CD4-positive, CD25-positive, alpha-beta regulatory T cell (primary cell): ENCODE measurements around the gene GJB1. TPM values are rescaled to one million over a fixed set of nuclear protein-coding genes. Genes with fewer than 3 reads are reported as not detected.

ENCODE experiments used
- ATAC-seq, 2 donors: fragments of 150-1000 bp; cut with Tn5 transposase; one replicate each; pipeline ENCODE4 v1.10.0; 2021; ENCODE audit warnings: low read depth in 2 of 2, moderate number of reproducible peaks in 2 of 2, moderate library complexity in 1 of 2
- DNase-seq, 3 donors: peaks; one replicate each; pipeline versions ENCODE4 v3.0.0 to v3.0.0-alpha.2; 2012 to 2022; ENCODE audit warnings: mixed read lengths in 1 of 3
- H3K27ac ChIP-seq: one replicate; pipeline ENCODE4 v1.7.0; 2013; ENCODE audit warnings: mild to moderate bottlenecking, low read length; ENCODE audit not compliant: insufficient read depth, poor library complexity, severe bottlenecking
- H3K27me3 ChIP-seq: one replicate; pipeline ENCODE4 v1.7.0; 2013; ENCODE audit warnings: low read length; ENCODE audit not compliant: control insufficient read depth, insufficient read depth
- H3K36me3 ChIP-seq: one replicate; pipeline ENCODE4 v1.7.0; 2013; ENCODE audit warnings: mild to moderate bottlenecking, low read length, moderate library complexity; ENCODE audit not compliant: control insufficient read depth, insufficient read depth
- H3K4me1 ChIP-seq: 2 replicates; pipeline ENCODE4 v1.7.0; 2013; ENCODE audit warnings: mild to moderate bottlenecking, low read length; ENCODE audit not compliant: insufficient read depth, control insufficient read depth, poor library complexity, severe bottlenecking
- H3K4me3 ChIP-seq: one replicate; pipeline ENCODE4 v1.7.0; 2013; ENCODE audit warnings: low read depth, mild to moderate bottlenecking, low read length, moderate library complexity
- H3K9me3 ChIP-seq, 2 experiments: 1 replicate in 1 of 2; 2 replicates in 1 of 2; pipeline ENCODE4 v1.7.0; 2013; ENCODE audit warnings: low read length in 2 of 2, mild to moderate bottlenecking in 1 of 2, moderate library complexity in 1 of 2; ENCODE audit not compliant: control insufficient read depth in 2 of 2
- H3K27ac Mint-ChIP-seq, 3 donors: one replicate each; pipeline ENCODE4 v1.8.0; 2020 to 2022; ENCODE audit warnings: mild to moderate bottlenecking in 3 of 3, mixed read lengths in 3 of 3, moderate library complexity in 2 of 3
- H3K27me3 Mint-ChIP-seq: one replicate; pipeline ENCODE4 v1.8.0; 2022; ENCODE audit warnings: mild to moderate bottlenecking, mixed read lengths
- H3K36me3 Mint-ChIP-seq: one replicate; pipeline ENCODE4 v1.8.0; 2020; ENCODE audit warnings: mixed read lengths
- H3K4me1 Mint-ChIP-seq, 4 donors: one replicate each; pipeline ENCODE4 v1.8.0; 2020 to 2022; ENCODE audit warnings: mixed read lengths in 4 of 4, mild to moderate bottlenecking in 1 of 4
- H3K4me3 Mint-ChIP-seq, 4 donors: one replicate each; pipeline ENCODE4 v1.8.0; 2020 to 2022; ENCODE audit warnings: mild to moderate bottlenecking in 4 of 4, mixed read lengths in 4 of 4, moderate library complexity in 3 of 4
- H3K9me3 Mint-ChIP-seq, 7 donors: one replicate each; pipeline ENCODE4 v1.8.0; 2020 to 2022; ENCODE audit warnings: mixed read lengths in 7 of 7, mild to moderate bottlenecking in 3 of 7, moderate library complexity in 2 of 7
- polyA plus RNA-seq, 4 donors: library from polyadenylated mRNA; unstranded; fragments of 300-500 nt; fragmentation: Illumina TruSeq; gene quantifications; one replicate each; pipeline ENCODE4 v1.2.3, GENCODE V29; 2021
- total RNA-seq: library from RNA; stranded (reverse); gene quantifications from one replicate; pipeline ENCODE4 v1.2.3, GENCODE V29; 2022

GJB1 gene
- total and polyA plus RNA-seq, 5 donors from 2014 or later: not detected

GRCh38 chrX:71216485-71216884 is 6.5 kb upstream of the GJB1 start:
- Histone ChIP-seq H3K9me3 (no peaks in the 10 kb centered on the region), H3K4me1 (no peaks in the 10 kb centered on the region), H3K4me3 (no peak overlapping the region), H3K36me3 (no peaks in the 10 kb centered on the region), H3K27ac (no peak overlapping the region), H3K27me3 (no peaks in the 10 kb centered on the region)
- Mint-ChIP-seq H3K4me3 (peak overlapping the region in 1 of 4 donors; percentile 4), H3K4me1 (peaks cover 0 to 7% (median 2%) of the 10 kb centered on the region in 4 donors), H3K27ac (peak overlapping the region in 1 of 3 donors; percentile 18), H3K27me3 (no peaks in the 10 kb centered on the region), H3K9me3 (peaks cover 0 to 2% (median 0%) of the 10 kb centered on the region in 7 donors), H3K36me3 (no peaks in the 10 kb centered on the region)
- ATAC-seq: no peak
- no peak for DNase-seq

GRCh38 chrX:71217298-71217697 is 5.7 kb upstream of the GJB1 start:
- no peak for ATAC-seq
- H3K27me3 ChIP-seq: no peaks in the 10 kb centered on the region

GRCh38 chrX:71221145-71221544 is 1.9 kb upstream of the GJB1 start:
- ATAC-seq: no peak
- H3K4me3 Mint-ChIP-seq: no peak overlapping the region
- Histone ChIP-seq H3K27me3 (no peaks in the 10 kb centered on the region), H3K4me3 (no peak overlapping the region), H3K4me1 (no peaks in the 10 kb centered on the region), H3K36me3 (no peaks in the 10 kb centered on the region), H3K27ac (no peak overlapping the region), H3K9me3 (no peaks in the 10 kb centered on the region)
- no peaks in the 10 kb centered on the region for H3K36me3 Mint-ChIP-seq
- peaks cover 0 to 8% (median 2%) of the 10 kb centered on the region in 4 donors for H3K4me1 Mint-ChIP-seq
- H3K27me3 Mint-ChIP-seq: no peaks in the 10 kb centered on the region
- H3K27ac Mint-ChIP-seq: no peak overlapping the region
- no peaks in the 10 kb centered on the region for H3K9me3 Mint-ChIP-seq
- DNase-seq: no peak

More at GRCh38 chrX:71217298-71217697, 5.7 kb upstream of the GJB1 start:
- Mint-ChIP-seq H3K27ac (no peak overlapping the region), H3K4me1 (peaks cover 0 to 7% (median 2%) of the 10 kb centered on the region in 4 donors), H3K4me3 (no peak overlapping the region), H3K9me3 (peaks cover 0 to 2% (median 0%) of the 10 kb centered on the region in 7 donors), H3K36me3 (no peaks in the 10 kb centered on the region), H3K27me3 (no peaks in the 10 kb centered on the region)
- H3K36me3 ChIP-seq: no peaks in the 10 kb centered on the region
- no peak overlapping the region for H3K27ac ChIP-seq
- no peaks in the 10 kb centered on the region for H3K9me3 ChIP-seq
- DNase-seq: no peak
- H3K4me3 ChIP-seq: no peak overlapping the region
- H3K4me1 ChIP-seq: no peaks in the 10 kb centered on the region

GRCh38 chrX:71224098-71224708 is 1.2 kb downstream of the GJB1 start:
- no peak overlapping the region for H3K27ac Mint-ChIP-seq

GRCh38 chrX:71225009-71225408 is 2.0 kb downstream of the GJB1 start:
- ATAC-seq: no peak
- no peak overlapping the region for H3K27ac Mint-ChIP-seq
- no peak for DNase-seq
- H3K9me3 ChIP-seq: no peaks in the 10 kb centered on the region
- H3K4me3 Mint-ChIP-seq: no peak overlapping the region
- no peaks in the 10 kb centered on the region for H3K9me3 Mint-ChIP-seq
- H3K4me1 Mint-ChIP-seq: peaks cover 0 to 3% (median 0%) of the 10 kb centered on the region in 4 donors
- H3K27me3 Mint-ChIP-seq: no peaks in the 10 kb centered on the region
- no peaks in the 10 kb centered on the region for H3K36me3 Mint-ChIP-seq
- H3K27ac ChIP-seq: no peak overlapping the region
- H3K36me3 ChIP-seq: no peaks in the 10 kb centered on the region
- H3K4me1 ChIP-seq: no peaks in the 10 kb centered on the region
- no peak overlapping the region for H3K4me3 ChIP-seq
- H3K27me3 ChIP-seq: no peaks in the 10 kb centered on the region

More at GRCh38 chrX:71224098-71224708, 1.2 kb downstream of the GJB1 start:
- no peaks in the 10 kb centered on the region for H3K36me3 ChIP-seq
- DNase-seq (no peak), ATAC-seq (no peak)
- no peak overlapping the region for H3K27ac ChIP-seq
- H3K27me3 ChIP-seq: no peaks in the 10 kb centered on the region
- H3K4me1 ChIP-seq: no peaks in the 10 kb centered on the region
- H3K4me3 ChIP-seq: no peak overlapping the region
- no peaks in the 10 kb centered on the region for H3K9me3 ChIP-seq
- Mint-ChIP-seq H3K9me3 (no peaks in the 10 kb centered on the region), H3K4me1 (peaks cover 0 to 3% (median 0%) of the 10 kb centered on the region in 4 donors), H3K36me3 (no peaks in the 10 kb centered on the region), H3K27me3 (no peaks in the 10 kb centered on the region), H3K4me3 (no peak overlapping the region)

GRCh38 chrX:71225676-71226075 is 2.7 kb downstream of the GJB1 start:
- Histone ChIP-seq H3K9me3 (no peaks in the 10 kb centered on the region), H3K27ac (no peak overlapping the region), H3K4me3 (no peak overlapping the region), H3K4me1 (no peaks in the 10 kb centered on the region), H3K27me3 (no peaks in the 10 kb centered on the region), H3K36me3 (no peaks in the 10 kb centered on the region)
- no peaks in the 10 kb centered on the region for H3K36me3 Mint-ChIP-seq
- no peak overlapping the region for H3K4me3 Mint-ChIP-seq
- no peak for ATAC-seq
- DNase-seq: no peak
- no peak overlapping the region for H3K27ac Mint-ChIP-seq
- H3K9me3 Mint-ChIP-seq: no peaks in the 10 kb centered on the region
- peaks cover 0 to 3% (median 0%) of the 10 kb centered on the region in 4 donors for H3K4me1 Mint-ChIP-seq
- H3K27me3 Mint-ChIP-seq: no peaks in the 10 kb centered on the region

GRCh38 chrX:71227370-71228062 is 4.5 kb downstream of the GJB1 start:
- no peak for ATAC-seq
- Mint-ChIP-seq H3K36me3 (no peaks in the 10 kb centered on the region), H3K4me1 (peaks cover 0 to 3% (median 0%) of the 10 kb centered on the region in 4 donors), H3K9me3 (no peaks in the 10 kb centered on the region), H3K27ac (no peak overlapping the region), H3K27me3 (no peaks in the 10 kb centered on the region), H3K4me3 (no peak overlapping the region)
- no peaks in the 10 kb centered on the region for H3K36me3 ChIP-seq
- H3K4me3 ChIP-seq: no peak overlapping the region
- no peaks in the 10 kb centered on the region for H3K9me3 ChIP-seq
- H3K4me1 ChIP-seq: no peaks in the 10 kb centered on the region
- H3K27ac ChIP-seq: no peak overlapping the region
- H3K27me3 ChIP-seq: no peaks in the 10 kb centered on the region
- DNase-seq: no peak
